GM21723 (cell line): ENCODE results near the gene SDS.

Experiments
- ATAC-seq: cut with Tn5 transposase; IDR thresholded peaks from one replicate; pipeline ENCODE4 v1.9.1; 2021; ENCODE audit warnings: mild to moderate bottlenecking, moderate library complexity; ENCODE audit not compliant: unreplicated experiment

Gene SDS

DNA sequence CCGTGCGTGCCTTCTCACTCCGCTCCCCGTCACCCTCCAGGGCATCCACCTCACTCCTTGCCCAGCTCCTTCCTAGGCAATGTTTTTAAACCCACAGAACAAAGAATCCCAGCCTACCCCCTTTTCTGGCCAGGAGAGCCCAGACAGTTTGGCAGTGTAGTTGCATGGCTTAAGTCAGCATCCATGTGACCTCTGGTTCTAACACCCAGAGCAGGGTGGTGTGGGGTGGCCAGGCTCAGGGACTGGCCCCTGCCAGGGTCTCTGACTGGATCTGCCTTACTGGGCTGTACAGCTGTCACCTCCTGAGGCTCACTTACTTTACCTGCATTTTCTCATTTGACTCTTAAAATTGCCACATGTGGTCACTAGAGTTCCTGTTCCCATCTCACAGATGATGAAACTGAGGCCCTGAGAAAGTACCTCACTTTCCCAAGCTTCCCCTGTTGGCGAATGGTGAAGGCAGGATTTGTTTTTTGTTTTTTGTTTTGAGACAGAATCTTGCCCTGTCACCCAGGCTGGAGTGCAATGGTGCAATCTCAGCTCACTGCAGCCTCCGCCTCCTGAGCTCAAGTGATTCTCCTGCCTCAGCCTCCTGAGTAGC lies 18.3 kb downstream of the SDS start:
- no peak for ATAC-seq

- ATAC-seq = no peak
Measured at GRCh38 chr12:113384778-113385177, 18.9 kb downstream of the SDS start.

DNA sequence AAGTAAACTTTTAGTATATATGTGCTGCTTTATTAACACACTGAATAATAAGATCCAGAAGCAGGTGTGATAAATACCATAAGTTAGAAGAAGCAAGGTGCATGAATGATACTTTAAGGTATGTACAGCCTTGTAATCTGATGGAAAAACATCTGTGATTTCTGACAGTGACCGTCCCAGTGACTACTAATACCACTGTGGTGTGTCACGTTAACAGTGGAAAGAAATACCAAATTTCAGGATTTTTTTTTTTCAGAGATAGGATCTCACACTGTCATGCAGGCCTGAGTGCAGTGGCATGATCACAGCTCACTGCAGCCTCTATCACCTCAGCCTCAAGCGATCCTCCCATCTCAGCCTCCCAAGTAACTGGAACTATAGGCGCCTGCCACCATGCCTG lies 21.5 kb downstream of the SDS start:
- ATAC-seq = no peak

DNA sequence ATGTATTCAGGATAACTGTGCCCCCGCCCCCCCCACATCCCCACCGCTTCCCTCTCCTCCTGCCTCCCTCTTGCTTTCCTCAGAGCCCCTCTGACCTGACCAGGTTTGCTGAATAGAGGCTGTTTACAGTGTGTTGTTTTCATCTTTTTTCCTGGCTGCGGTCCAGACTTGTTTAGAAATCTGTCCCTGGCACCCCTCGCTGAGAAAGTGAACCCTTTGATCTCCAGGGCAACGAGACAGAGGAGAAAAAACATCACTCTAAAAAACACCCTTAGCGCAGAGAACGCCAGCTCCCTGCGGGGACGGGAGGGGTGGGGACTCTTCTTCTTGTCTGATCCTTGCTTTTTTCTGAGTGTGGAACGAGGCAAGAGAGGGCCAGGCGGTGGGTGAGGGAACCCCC lies 22.5 kb downstream of the SDS start:
- ATAC-seq = no peak

DNA sequence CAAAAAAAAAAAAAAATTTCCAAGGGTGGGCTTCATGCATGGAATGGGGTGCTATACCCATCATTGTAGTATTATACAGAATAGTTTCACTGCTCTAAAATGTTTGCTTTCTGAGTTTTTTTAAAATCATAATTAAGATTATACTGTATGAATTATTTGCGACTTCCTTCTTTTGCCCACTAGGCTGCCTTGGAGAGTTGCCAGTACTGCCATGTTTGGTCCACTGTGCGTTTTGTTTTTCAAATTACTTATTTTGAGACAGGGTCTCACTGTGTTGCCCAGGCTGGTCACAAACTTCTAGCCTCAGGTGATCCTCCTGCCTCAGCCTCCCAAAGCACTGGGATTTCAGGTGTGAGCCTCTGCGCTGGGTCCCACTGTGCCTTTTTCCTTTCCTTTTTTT lies 25.4 kb downstream of the SDS start:
- no peak for ATAC-seq

GRCh38 chr12:113374823-113375428 lies 28.8 kb downstream of the SDS start:
- no peak for ATAC-seq

DNA sequence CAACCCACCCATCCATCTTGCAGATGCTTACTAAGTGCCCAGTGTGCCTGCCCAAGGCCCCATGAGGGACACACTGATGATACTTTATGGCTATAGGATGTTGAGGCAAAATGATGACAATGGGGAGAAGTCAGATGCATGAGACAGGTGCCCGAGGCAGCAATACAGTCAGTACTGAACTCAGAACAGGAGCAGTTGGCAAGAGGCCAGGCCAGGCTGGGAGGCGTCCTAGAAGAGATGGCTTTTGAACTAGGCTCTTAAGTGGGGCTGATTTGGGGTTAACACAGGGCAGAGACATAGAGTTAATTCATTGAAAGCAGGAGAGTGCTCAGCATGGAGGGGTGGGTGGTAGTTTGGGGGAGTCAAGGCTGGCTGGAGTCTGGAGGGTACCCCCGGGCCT lies 29.7 kb downstream of the SDS start:
- no peak for ATAC-seq

- ATAC-seq = no peak
Measured at GRCh38 chr12:113373440-113373839, 30.2 kb downstream of the SDS start.

DNA sequence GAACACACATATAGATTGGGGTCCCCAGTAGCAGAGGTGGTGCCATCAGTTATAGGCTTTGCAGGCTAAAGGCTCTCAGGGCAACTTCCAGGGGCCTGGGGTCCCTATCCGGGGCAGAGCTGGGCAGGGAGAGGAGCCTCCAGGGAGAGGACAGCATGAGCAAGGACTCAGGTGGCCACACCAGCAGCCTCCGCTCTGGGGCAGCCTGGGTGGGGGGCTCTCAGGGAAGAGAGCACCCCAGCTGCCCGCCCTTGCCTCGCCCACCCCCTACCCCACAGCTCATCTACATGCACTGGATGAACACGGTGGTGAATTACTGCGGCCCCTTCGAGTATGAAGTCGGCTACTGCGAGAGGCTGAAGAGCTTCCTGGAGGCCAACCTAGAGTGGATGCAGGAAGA lies 31.3 kb downstream of the SDS start:
- no peak for ATAC-seq

GRCh38 chr12:113371808-113372207 lies 31.9 kb downstream of the SDS start:
- no peak for ATAC-seq

- ATAC-seq = no peak
Measured at GRCh38 chr12:113370923-113371682, 32.6 kb downstream of the SDS start.

DNA sequence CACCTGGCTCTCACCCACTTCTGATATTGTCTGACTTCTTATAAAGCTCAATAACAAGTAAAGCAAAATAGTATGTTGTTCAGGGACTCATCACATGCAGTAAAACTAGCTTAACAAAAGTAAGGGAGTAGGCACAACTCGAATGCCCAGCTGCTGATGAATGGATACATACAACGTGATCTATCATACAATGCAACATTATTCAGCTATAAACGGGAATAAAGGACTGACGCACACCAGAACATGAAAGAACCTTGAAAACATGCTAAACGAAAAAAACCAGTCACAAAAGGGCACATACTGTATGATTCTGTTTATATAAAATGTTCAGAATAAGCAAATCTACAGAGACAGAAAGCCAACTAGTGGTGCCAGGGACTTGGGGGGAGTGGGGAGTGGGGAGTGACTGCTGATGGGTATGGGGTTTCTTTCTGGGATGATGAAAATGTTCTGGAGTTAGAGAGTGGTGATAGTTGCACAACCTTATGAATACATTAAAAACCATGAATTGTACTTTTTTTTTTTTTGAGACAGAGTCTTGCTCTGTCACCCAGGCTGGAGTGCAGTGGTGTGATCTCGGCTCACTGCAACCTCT lies 34.2 kb downstream of the SDS start:
- ATAC-seq = no peak

DNA sequence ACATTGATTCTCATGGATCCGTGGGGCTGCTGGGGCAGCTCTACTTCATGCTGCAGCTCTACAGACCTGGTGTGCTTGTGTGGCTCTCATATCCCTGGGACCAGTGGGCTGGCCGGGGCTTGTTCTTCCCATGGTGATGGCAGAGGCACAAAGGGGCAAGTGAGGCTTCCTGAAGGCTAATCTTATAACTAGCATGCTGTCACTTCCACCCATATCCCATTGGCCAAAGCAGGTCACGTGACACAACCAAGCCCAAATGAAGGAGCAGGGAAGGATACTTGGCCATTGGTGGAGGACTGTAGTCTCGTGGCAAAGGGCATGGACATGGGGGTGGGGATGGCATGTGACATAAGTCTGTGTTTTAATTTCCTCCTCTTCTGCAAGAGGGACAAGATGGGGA lies 35.4 kb downstream of the SDS start:
- ATAC-seq = no peak

- no peak for ATAC-seq
Measured at GRCh38 chr12:113366827-113367226, 36.9 kb downstream of the SDS start.

- no peak for ATAC-seq
Measured at GRCh38 chr12:113365639-113366395, 37.9 kb downstream of the SDS start.

DNA sequence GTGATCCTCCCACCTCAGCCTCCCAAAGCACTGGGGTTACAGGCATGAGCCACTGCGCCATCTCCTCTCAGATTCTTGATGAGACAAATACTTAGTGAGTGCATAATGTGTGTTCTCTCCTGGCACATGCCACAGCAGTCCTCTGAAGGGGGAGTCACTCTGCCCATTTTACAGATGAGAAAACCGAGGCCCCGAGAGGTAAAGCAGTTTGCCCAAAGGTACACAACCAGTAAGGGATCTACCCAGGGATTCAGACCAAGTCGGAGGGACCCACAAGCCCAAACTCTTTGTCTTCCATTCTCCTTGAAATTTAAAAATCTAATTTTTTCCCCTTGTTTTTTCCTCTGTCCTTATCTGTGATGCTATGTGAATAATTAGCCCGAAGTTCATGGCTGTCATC lies 39.0 kb downstream of the SDS start:
- ATAC-seq = no peak

GRCh38 chr12:113361574-113362370 lies 41.9 kb downstream of the SDS start:
- no peak for ATAC-seq

GRCh38 chr12:113359939-113360748 lies 43.5 kb downstream of the SDS start:
- no peak for ATAC-seq

- peak; percentile 8 for ATAC-seq
Measured at GRCh38 chr12:113359133-113359938, 44.4 kb downstream of the SDS start.
